EL (cell line): ENCODE results near the gene EFCC1.
A peak's percentile ranks its signal among the peaks of the same experiment; 100 is the strongest.

Experiments used
- DNase-seq: peaks from one replicate; pipeline ENCODE4 v3.0.0-alpha.2; 2016

The EFCC1 gene

GRCh38 chr3:129016356-129016719 lies 15.2 kb downstream of the EFCC1 start:
- DNase-seq = peak; percentile 21

DNA sequence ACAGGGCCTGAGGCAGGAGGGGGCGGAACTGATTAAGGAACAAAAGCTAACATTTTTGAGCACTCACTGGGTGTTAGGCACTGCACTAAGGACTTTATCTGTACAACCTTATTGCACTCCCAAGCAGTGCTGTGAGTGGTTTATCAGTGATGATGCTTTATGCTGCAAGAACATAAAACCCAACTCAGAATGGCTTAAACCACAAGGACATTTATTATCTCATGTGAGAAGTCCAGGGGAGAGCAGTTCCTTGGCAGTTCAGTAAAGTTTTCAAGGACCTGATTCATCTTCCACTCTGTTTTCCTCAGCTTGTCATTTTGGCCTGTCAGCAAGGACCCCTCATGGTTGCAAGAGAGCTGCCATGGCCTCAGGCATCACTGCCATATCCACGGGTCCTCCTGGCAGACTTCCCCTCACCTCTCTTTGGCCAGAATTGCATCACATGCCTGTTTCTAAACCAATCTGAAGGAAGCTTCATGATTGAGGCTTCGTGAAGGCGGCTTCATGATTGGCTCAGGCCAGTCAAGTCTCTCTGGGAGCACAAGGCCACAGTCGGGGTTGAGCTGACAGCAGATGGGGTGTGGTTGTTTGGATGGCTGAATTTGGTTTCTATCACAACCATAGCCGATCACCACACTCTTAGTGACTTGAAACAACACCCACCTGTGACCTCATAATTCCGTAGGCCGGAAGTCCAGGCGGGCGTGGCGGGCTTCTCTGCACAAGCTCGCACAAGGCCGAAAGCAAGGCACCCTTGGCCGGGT lies 15.8 kb downstream of the EFCC1 start:
- no peak for DNase-seq

- DNase-seq = no peak
Measured at GRCh38 chr3:129017484-129017899, 16.4 kb downstream of the EFCC1 start.

- DNase-seq = no peak
Measured at GRCh38 chr3:129018271-129018670, 17.2 kb downstream of the EFCC1 start.

- no peak for DNase-seq
Measured at GRCh38 chr3:129018751-129019150, 17.6 kb downstream of the EFCC1 start.

- no peak for DNase-seq
Measured at GRCh38 chr3:129019266-129019665, 18.2 kb downstream of the EFCC1 start.

GRCh38 chr3:129020691-129021090 lies 19.6 kb downstream of the EFCC1 start:
- no peak for DNase-seq

- peak; percentile 34 for DNase-seq
Measured at GRCh38 chr3:129021140-129021551, 20.0 kb downstream of the EFCC1 start.

DNA sequence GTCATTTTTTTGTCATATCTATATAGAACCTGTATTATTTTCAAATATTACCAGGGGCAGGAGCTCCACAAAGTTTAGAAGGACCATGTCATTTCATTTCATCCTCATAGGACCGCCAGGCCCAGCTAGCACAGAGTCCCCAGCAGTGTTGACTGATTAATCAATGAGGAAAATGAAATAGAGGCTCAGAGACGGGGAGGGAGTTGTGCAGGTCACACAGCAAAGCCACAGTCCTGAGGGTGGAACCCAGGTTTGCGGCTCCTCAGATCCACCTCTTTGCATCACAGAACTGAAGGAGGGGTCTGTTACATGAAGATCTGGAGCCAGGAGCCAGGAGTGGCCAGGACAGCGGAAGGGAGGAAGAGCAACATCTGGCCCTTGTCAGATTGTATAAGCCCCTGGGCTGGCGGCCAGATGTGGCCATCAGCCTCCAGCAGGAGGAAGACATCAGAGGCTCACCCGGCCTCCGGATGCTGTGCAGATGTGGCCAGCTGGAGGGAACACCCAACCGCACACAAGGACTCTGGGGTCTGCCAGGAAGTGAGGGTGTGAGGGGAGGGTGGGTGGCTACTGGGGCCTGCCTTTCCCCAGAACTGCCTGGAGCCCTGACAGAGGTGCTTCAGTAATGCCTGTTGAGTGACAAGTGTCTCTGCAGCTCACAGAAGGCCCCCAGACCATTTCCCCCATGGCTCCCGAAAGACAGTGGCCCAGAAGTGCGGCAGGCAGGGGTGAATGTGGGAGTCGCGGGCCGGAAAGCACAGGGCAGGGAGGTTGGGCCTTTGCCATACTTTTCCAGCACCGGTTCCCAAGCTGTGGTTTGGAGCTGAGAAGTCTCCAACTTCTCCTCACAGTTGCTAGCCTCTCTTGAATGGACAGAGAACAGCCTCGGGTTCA lies 21.3 kb downstream of the EFCC1 start:
- no peak for DNase-seq

DNA sequence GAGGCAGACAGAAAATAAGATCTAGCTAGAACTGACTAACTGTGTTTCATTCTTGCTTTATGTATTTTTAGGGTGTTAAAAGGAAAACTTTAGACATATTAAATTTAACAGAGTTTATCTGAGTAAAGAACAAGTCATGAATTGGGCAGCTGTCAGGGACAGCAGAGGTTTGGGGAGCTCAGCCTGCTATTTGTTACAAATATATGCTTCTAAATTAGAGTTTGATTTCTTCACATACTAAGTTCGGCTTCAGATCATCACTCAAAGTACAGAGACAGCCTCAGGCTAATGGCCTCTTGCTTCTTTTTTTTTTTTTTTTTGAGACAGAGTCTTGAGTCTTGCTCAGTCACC lies 21.9 kb downstream of the EFCC1 start:
- no peak for DNase-seq

DNA sequence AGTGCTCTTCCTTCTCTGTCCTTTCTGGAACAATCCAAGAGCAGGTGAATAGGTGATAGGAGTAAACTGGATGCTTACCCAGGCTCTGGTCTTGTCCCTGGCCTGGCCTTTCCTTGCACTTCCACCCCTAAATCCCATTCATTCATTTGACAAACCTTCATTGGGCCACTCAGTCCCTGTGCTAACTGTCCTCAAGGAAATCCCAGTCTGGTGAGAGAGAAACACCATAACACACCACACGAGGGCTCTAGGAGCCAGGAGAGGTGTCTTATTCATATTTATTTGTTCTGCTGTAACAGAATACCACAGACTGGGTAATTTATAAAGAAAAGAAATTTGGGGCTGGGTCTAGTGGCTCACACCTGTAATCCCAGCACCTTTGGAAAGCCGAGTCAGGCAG lies 22.8 kb downstream of the EFCC1 start:
- peak; percentile 29 for DNase-seq

DNA sequence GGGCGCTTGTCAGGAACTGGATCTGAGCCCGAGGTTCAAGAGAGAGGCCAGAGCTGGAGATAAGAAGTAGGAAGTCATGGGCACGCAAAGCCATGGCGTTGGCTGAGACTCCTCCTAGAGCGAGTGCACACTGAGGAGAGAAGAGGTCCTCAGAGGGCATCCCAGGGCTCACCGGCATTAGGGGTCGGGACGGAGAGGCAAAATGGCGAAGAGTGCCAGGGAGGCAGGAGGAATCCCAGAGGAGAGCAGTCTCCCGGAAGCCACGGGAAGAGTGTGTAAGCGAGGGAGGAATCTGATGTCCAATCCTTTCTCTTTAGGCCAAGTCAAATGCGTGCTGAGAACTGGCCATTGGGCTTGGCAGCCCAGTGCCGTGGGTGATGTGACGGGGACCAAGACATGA lies 24.0 kb downstream of the EFCC1 start:
- DNase-seq = no peak

- DNase-seq = peak; percentile 27
Measured at GRCh38 chr3:129025691-129026435, 24.8 kb downstream of the EFCC1 start.

DNA sequence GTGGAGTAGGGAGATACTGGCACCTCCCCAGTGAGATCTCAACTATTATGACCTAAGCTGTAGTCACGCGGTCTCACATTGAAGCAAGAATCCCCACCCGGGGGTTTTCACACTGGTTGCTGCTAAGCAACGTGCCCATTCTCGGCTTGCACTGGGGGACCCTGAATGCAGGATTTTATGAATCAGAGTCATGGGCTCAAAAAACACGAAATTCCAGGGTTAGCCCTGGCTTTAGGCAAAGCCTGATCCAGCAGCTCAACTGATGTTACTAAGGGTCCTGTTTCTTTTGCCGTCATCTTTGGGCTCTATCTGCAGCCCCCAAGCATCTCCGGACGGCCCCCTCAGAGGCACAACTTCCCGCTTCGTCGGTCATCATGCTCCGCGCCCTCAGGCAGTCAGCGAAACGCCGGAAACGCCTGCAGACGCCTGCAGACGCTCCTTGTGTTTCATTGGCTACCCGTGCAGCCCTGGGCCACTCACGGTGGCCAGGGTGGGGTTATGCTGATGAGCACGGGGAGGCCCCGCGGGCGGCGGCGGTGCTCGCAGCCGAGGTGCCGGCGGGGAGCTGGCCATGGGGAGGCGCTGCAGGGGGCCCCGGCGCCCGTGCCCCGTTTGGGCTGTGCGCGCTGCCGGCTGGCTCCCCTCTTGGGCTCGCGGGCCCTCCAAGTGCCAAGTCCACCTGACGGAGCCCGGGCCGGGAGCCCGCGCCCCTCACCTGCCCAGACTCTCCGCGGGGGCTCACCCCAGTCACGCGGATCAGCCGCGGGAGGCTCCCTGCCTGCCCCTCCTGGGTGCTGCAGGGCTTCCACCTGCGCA lies 25.8 kb downstream of the EFCC1 start:
- peak; percentile 86 for DNase-seq

DNA sequence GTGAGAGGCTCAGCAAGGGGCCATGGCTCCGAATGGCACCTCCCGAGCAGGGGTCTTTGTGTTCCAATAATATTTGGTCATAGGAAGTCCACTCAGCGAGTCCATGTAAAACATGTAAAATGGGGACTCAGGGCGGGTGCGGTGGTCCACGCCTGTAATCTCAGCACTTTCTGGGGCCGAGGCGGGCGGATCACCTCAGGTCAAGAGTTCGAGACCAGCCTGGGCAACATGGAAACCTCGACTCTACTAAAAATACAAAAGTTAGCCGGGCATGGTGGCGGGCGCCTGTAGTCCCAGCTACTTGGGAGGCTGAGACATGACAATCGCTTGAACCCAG lies 26.4 kb downstream of the EFCC1 start:
- no peak for DNase-seq

DNA sequence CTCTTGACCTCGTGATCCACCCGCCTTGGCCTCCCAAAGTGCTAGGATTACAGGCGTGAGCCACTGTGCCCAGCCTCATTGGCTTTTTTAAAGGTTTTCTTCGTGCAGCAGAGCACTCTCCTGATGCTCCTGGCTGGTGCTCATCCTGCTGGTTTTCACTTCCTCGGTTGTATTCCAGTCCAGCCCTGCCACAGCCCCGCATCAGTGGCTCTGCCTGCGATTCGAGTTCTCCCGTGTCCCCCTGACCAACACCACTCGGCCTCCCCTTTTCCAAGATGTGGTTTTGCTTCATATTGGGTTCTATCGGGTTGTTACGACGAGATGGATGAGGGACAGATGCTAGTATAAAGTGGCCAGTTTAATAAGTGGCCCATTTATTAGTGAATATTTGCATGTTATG lies 27.8 kb downstream of the EFCC1 start:
- DNase-seq = no peak

DNA sequence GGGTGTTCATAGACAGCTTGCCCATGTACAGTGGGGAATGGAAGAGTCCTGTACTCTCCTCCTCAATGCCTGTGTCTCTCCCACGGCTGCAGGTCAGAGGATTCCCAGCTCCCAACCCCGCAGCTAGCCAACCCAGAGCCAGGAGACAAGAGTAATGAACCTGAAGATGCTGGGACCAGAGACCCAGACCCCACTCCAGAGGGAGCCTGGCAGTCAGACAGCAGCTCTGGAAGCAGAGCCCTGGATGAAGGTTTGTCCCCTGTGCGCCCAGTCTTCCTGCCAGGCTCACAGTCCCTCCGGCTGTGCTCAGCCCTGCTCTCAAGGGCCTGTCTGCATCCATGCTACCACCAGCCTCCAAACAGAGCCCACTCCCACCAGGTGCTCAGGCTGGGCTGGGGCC lies 29.5 kb downstream of the EFCC1 start:
- DNase-seq = no peak

DNA sequence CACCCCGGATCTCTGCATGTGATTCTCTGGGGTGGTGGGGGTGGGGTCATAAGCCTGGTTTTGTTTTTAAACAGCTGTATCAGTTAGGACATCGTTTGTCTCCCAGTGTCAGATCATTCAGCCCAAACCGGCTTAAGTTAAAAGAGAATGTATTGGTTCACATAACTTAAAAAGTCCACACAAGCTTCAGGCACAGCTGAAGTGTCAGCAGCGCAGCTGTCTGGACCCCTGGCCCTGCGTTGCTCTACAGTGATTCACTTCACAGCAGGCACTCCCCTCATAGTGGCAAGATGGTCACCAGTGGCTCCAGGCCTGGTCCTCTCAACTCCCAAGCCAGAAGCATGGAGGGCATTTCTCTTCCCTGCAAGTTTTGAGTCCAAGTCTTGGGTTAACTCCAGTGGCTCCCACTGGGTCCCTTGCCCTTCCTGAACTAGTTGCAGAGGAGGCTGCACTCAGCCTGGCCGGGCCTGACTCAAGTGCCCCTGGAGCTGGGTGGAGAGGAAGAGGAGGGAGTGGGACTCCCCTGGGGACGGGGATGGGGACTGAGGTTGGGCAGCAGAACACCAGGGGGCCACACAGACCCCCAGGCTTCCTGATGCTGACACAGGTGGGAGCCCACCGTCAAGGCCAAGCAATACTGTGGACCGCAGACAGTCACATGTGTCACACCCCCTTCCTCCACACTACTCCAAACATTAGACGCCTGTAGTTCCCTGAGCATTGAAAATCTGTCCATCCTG lies 30.5 kb downstream of the EFCC1 start:
- DNase-seq = no peak

DNA sequence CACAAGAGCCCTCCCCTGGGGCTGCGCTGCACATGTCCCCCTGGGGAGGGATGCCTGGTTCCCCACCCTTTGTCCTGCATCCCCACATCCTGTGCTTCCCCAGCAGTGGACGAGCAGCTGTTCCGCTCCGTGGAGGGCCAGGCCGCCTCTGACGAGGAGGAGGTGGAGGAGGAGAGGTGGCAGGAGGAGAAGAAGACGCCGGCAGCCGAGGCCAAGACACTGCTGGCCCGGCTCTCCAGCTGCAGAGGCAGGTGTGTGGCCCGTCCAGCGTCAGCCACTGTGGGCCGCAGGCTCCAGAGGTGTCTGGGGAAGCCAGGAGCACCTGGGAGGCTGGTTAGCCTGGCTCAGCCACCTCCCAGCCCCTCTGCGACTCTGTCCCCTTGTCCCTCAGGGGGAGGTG lies 31.6 kb downstream of the EFCC1 start:
- DNase-seq = no peak

DNA sequence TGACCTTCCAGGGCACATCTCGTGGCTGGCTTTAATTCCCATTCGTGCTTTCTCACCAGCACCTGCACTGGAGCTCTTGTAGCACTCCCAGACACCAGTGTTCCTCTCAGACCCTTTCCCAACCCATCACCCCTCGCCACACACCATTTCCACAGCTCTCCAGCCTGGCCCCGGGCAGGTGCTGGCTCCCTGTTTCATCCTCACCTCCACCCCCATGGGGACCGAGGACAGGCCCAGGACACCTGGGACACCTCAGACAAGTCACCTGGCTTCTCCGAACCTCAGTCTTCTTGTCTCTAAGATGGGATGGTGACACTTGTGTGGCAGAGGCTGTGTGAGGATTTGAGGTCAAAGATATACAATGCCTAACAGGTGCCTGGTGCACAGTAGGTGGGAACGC lies 32.0 kb downstream of the EFCC1 start:
- no peak for DNase-seq

- no peak for DNase-seq
Measured at GRCh38 chr3:129033633-129034321, 32.7 kb downstream of the EFCC1 start.

- no peak for DNase-seq
Measured at GRCh38 chr3:129034642-129035041, 33.5 kb downstream of the EFCC1 start.
